Stromal cell of bone marrow (primary cell): ENCODE data around the gene LAMC3.
"Not testable (repeated sequence)": the region's sequence is repeated elsewhere in the genome, so short reads cannot be mapped to it uniquely, and the experiment has no call there.

Source experiments
- DNase-seq: peaks from one replicate; pipeline ENCODE4 v3.0.0-alpha.2; 2012; ENCODE audit warnings: low read depth

The LAMC3 gene

DNA sequence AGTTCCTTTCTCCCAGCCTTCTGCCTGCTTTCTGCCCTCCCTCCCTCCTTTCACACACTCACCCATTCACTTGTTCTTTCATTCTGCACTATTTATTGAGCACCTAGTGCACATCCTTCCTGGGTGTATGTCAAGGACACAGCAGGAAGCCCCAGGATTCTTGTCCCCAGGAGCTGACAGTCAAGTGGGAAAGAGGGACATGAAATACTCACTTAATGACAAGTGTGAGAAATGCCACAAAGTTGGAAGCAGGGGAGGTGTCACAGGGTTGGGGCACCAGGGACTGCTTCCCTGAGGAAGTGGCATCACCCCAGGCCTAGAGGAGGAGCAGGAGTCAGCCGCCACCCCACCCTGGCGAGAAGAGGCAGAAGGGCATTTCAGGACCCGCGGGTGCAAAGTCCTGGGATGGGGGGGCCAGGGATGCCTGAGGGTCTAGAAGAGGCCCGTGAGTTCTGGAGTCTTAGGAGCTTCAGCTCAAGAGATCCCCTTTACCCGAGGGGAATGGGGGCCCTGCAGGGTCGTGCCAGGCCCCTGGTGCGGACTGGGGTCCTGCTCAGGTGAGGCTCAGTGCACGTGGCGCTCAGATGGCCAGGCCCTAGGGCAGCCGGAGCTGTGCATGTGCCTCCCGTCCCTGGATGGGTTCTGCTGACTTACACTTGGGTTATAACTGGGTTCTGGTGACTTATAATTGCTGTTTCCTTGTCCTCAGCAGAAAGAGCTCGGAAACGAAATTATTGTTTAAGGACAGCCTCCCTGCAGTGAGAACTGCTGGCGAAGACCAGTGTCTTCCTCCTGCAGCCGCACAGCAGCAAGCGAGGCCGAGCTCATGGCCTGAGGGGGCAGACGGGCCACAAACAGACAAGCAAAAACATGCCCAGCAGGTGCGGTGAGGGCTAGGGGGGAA, 16.9 kb upstream of the LAMC3 start:
- no peak for DNase-seq

- no peak for DNase-seq
Measured at GRCh38 chr9:130992682-130993032, 16.3 kb upstream of the LAMC3 start.

- no peak for DNase-seq
Measured at GRCh38 chr9:130993303-130994030, 15.5 kb upstream of the LAMC3 start.

DNA sequence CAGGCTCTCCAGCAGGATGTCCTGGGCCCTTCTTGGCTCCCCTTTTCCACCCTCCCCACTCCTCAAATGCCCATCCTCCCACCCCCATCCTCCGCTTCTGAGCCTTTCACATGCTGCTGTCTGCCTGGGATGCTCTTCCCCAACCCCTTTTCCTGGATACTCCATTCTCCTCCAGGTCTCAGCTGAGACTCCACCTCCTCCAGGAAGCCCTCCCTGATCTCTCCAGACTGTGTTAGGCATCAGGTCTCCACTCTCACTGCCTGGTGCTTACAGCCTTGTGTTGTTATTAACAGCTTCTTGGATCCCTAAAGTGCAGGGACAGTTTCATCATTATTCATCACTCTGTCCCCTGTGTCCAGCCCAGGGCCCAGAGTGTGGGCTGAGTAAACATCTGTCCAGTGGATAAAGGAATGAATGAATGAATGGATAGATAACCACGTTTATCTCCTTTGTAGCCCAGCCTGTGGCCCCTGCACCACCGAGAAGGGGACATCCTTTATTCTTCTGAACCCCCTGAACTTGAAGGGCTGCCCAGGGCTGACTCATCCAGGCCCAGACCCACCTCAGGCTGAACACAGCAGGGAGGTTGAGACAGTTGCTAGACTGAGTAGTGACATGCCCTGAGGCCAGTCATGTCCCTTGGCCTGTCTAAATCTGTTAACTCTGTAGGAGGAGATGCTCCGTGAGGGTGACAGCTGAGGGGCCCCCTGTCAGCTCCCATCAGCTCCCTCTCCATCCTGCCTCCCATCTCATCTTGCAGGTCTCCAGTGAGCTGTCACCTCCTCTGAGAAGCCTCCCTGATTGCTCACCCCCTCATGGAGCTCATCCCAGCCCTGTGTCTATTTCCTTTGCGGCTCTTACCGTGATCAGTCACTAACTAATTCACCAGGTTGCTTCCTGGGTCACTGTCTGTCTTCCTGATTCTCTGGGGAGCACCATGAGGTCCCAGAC, 14.6 kb upstream of the LAMC3 start:
- no peak for DNase-seq

DNA sequence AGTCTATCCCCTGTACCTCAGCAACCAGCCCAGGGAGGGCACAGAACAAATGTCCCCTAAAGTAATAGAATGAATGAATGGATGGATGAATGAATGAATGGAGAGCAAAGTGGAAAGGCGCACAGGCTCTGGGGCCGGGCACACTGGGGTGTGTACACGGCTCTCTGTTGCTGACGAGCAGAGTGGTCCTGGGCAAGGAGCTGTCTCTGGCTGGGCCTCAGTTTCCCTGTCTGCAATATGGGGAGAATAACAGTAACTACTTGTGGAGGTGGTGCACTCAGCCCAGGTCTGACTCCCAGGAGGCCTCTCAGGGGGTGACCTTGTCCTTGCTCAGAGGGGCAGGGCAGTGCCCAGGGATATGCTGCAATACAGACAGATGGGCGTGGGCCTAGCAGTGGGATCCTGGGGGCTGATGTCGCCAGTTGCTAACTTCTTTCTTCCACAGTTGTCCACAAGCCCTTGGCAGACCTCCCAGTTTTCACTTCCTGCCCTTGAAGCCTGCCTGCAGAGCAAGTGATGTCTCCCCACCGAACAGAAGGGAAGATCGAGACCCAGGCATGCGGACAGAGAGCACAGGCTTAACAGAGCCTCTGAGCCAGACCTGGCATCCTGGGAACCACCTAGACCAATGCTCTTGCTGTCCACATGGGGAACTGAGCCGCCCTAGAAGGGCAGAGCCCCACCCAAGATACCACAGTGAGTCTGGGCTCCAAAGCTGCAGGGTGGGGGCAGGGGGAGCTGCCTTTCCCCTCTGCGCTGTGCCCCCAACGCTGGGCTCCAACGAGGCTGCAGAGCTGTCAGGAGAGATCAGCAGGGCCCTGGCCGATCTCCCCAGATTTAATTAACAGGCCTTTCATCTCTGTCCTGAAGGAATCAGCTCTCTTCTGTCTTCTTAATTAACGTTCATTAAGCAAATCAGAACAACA, 13.6 kb upstream of the LAMC3 start:
- DNase-seq = peak; percentile 10

DNA sequence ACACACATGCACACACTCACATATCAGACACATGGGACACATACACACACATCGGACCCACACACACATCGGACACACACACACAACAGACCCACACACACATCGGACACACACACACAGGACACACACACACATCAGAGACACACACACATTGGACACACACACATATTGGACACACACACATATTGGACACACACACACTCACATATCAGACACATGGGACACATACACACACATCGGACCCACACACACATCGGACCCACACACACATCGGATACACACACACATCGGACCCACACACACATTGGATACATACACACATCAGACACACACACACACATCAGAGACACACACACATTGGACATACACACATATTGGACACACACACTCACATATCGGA, 12.8 kb upstream of the LAMC3 start:
- no peak for DNase-seq

- no peak for DNase-seq
Measured at GRCh38 chr9:130996676-130997394, 12.1 kb upstream of the LAMC3 start.

GRCh38 chr9:130997395-130997684, 11.6 kb upstream of the LAMC3 start:
- no peak for DNase-seq

GRCh38 chr9:130997925-130998596, 10.9 kb upstream of the LAMC3 start:
- DNase-seq = peak; percentile 36

GRCh38 chr9:130998597-130999244, 10.3 kb upstream of the LAMC3 start:
- no peak for DNase-seq

DNA sequence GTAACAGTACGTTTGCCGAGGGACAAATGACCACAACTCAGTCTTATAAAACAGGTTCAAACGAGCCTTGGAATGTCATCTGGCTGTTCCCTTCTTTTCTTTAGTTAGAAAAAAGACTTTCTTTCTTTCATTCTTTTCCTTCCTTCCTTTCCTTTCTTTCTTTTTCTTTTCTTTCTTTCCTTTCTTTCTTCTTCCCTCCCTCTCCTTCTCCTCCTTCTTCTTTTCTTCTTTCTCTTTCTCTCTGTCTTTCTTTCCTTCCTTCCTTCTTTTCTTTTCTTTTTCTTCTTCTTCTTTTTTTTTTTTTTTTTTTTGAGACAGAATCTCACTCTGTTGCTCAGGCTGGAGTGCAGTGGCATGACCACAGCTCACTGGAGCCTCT, 9.7 kb upstream of the LAMC3 start:
- no peak for DNase-seq

- DNase-seq = not testable (repeated sequence)
Measured at GRCh38 chr9:131000526-131000925, 8.4 kb upstream of the LAMC3 start.

DNA sequence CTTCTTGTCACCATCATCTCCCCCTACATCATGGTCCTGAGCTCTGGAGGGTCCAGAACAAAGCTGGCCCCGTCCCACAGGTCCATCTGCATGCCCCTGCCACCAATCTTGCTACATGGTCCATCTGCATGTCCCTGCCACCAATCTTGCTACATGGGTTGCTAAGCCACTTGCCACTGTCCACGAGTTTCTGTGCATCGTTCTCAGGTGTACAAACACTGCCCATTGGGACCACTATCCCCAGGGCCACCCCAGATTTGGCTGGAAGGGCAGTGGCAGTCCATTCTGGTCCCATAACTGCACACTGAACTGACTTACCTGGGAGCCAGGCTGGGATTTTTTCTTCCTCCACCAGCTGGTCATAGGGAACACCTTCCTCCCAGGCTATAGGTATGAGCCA, 8.0 kb upstream of the LAMC3 start:
- DNase-seq = no peak

DNA sequence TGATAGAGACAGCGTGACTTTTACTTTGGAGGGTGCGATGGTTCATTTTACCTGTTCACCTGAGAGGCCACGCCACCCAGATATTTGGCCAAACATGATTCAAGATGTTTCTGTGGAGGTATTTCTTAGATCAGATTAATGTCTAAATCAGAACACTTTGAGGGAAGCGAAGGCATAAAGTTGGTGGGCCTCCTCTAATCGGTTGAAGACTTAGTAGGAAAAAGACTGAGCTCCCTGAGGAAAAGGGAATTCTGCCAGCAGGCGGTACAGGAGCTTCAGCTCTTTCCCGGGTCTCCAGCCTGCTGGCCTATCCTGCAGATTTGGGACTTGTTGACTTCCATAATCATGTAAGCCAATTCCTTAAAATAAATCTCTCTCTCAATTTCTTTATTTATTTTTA, 7.0 kb upstream of the LAMC3 start:
- no peak for DNase-seq

DNA sequence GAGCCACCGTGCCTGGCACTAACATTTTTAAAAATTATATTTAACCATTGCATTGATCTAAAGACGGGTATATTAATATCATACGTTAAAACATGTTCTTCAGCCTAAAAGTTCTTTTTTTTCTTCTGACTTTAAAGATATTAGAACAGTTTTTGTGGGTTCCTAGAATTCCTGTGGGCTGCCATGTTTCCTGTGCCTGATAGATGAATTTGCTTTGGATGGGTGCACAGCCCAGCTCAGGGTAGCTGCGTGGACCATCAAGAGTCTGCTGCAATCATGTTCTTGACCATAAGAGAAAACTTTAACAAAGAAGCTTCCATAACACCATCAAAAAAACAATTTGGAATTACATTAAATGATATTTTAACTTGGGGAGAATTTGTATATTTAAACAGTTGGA, 2.4 kb upstream of the LAMC3 start:
- DNase-seq = no peak

GRCh38 chr9:131008086-131008485, 888 bp upstream of the LAMC3 start:
- no peak for DNase-seq

- DNase-seq = no peak
Measured at GRCh38 chr9:131008563-131008908, 438 bp upstream of the LAMC3 start.

DNA sequence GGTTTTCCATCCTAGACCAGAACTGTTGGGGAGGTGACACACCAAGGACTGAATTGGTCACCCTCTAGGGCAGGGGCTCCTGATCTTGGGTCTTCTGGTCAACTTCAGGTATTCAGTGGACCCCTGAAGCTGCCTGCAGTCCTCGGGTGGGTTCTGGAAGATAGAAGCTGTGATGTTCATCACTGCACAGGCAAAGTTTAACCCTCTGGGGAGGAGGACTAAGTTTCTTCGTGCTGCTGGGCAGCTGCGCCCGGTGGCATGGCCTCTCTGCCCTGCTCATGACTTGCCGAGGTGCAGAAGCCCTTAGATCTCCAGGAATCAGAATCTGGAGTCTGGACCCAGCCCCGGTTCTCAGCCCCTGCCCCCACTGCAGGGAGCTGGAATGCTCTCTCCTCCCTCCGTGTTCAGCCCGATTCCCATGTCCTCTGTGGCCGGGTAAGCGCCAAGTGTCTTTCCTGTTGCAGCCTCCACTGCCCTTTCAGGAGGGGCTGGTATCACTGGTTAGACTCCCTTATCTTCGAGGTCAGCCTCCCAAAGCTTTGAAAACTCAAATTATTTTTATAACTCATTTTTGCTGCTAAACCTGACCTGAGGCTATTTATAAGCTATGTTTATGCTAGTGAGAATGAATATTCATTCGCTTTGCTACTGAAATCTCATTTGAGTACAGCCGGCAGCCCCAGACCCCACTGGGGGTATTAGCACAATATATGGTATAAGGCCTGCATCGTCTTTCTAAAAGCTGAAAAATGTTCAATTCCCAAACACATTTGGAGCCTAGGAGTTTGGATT, 1.7 kb downstream of the LAMC3 start:
- DNase-seq = no peak
